OCI-M1 (cell line): Measurements from ENCODE around the gene MAP3K21.

Experiments used
- DNase-seq: peaks from one replicate; lab custom pipeline; 2025; lab: John Stamatoyannopoulos, UW

The MAP3K21 gene

GRCh38 chr1:233327651-233328141, at the start of gene MAP3K21:
TSS of gene MAP3K21 (plus strand) at chr1:233327724. CDS start at chr1:233328029, 305 bp downstream.
- DNase-seq: no peak

DNA sequence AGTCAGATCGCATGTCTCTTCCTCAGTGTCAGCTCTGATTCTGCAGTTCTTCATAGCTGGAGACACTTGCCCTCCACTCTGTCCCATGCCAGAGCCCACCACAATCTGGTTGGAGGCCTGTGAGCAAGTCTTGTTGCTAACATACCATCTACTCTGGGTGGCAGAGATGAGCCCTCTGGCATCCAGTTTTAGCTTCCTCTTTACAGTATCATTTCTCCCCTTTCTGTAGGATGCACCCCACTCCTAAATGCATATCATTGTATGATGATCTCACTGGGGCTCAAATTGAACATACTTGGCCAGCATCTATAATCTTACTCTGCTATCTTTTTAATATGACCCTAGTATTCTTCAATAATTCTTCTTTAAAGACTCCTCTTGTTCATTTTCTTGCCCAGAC, 48.9 kb upstream of the MAP3K21 start:
- no peak for DNase-seq

DNA sequence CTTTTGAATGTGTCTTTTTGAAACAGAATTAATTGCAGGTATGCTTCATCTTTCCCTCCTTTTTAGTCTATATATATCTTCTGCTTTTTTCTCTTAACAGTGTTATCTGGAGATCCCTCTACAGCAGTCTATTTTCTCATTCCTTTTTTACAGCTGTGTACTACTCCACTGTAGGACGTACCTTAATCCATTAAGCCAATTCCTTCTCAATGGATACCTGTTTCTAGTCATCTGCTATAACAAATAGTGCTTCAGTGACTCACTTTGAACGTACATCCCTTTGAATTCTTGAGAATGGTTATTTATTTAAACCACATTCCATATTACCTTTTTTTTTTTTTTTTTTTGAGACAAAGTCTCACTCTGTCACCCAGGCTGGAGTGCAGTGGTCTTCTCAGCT, 47.6 kb upstream of the MAP3K21 start:
- no peak for DNase-seq

- no peak for DNase-seq
Measured at GRCh38 chr1:233281711-233282581, 45.6 kb upstream of the MAP3K21 start.

- no peak for DNase-seq
Measured at GRCh38 chr1:233282582-233282886, 45.0 kb upstream of the MAP3K21 start.

DNA sequence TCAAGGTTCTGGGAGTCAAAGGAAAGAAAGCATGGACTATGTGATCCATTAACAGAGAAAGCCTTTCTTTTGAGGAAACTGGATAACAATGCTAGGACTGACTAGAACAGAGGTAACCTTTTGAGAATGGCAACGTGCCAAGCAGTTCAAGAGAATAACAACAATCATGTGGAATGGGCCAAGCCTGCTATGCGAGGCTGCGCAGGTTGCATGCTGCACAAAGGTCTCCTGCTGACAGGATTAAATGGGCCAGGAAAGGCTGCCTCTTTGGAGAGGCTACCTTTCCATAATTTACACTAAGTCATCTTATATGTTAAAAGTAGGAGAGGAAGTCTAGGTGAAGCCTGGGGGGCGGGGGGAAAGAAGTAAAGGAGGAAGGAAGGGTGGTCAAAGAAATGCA, 37.8 kb upstream of the MAP3K21 start:
- no peak for DNase-seq

GRCh38 chr1:233290396-233291034, 37.0 kb upstream of the MAP3K21 start:
- no peak for DNase-seq

- no peak for DNase-seq
Measured at GRCh38 chr1:233293556-233294446, 33.7 kb upstream of the MAP3K21 start.

- no peak for DNase-seq
Measured at GRCh38 chr1:233294913-233295236, 32.6 kb upstream of the MAP3K21 start.

DNA sequence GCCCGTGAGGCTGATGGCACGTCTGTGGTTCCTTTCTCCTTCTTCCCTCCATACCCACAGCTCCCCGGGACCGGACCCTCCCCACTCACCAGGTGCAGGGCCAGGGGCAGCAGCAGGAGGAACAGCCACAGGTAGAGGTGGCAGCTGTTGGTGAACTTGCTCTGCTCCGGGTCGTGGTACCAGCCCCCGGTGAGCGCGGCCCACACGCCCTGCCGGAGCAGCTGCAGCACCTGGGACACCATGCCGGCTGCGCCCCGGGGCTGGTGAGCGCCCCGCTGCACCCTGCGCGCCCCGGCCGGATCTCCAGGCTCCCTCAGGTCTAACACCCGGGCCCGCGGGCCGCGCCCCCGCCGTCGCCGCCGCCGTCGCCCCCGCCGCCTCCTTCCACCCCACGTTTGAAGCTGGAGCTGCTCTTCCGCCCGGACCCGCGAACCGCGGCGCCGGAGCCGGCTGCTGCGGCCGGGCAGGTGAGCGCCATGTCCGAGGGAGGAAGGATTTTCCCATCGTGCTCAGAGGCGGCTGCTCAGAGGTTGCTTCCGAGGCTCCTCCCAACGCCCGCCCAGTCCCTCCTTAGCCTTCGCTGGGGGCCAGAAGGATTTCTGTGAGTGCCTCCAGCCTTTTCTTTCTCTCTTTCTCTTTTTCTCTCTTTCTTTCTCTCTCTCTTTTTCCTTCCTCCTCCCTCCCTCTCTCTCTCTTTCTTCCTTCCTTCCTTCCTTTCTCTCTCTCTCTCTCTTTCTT, 32.1 kb upstream of the MAP3K21 start, which contains the start of gene PCNX2:
Gene PCNX2 (minus strand): TSS at position 489 of the 738 bp plus-strand sequence. CDS start 247 bp downstream, at position 242.
- no peak for DNase-seq

- DNase-seq: no peak
Measured at GRCh38 chr1:233295975-233296322, 31.6 kb upstream of the MAP3K21 start.

DNA sequence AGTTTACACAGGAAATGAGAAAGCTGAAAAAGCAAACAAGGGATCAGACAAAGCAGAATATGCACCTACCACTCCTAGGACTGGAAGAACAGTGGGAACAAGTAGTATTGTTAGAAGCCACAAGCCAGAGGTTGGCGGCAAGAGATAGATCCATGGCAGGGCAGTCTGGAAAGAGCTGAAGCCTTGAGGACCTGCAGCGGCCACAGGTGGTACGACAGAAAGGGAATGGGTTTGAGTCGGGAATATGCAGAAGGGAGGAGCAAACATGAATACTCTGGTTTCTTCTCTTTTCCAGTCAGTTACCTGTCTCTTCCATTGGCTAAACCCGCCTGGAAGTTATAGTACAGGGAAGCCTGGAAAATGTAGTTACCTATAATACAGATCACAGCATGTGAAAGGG, 28.1 kb upstream of the MAP3K21 start:
- no peak for DNase-seq

DNA sequence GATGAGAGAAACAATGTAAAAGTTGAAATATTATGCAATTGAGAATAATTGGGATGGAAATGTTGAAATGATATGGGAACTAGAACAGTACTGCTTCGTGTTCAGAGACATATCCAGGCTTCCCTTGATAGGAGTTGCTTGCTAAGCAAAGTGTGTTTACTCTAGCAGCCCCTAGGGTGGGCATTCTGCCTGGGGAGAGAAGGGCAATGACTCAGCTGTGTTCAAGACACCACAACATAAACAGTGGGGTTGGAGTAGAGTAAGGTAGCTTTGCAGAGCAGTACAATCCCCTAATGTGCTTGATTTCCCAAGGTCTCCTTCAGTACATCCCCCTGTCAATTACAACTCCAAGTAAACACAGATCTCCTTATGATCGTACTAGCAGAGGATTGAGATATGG, 27.2 kb upstream of the MAP3K21 start:
- no peak for DNase-seq

- peak; percentile 73 for DNase-seq
Measured at GRCh38 chr1:233304489-233305102, 22.9 kb upstream of the MAP3K21 start.

DNA sequence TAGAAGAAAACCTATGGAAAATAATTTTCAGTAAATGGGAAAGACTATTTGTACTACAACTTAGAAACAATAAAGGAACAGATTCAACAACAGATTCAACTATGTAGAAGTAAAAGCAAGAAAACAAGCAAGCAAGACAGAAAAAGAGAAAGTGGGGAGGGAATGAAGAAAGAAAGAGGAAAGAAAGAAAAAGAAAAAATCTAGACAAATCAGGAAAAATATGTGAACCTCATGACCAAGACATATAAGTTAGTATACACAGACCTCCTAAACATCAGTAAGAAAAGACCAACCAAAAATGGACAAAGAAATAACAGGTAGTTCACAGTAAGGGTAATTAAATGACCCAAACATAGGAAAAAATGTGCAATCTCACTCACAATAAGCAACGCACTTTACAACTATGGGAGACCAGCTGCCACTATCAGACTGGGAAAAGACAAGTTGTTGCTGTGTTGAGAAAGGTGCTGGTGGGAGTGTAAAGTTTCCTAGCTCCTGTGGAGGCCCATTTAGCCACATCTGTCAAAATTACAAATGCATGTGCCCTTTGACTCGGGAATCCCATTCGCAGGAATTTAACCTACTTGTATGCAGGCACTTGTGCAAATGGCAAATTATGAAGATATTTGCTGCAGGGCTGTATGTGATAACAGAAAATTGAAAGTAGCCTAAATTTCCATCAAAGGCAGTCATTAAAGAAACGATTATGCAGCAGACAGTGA, 13.9 kb upstream of the MAP3K21 start:
- no peak for DNase-seq

DNA sequence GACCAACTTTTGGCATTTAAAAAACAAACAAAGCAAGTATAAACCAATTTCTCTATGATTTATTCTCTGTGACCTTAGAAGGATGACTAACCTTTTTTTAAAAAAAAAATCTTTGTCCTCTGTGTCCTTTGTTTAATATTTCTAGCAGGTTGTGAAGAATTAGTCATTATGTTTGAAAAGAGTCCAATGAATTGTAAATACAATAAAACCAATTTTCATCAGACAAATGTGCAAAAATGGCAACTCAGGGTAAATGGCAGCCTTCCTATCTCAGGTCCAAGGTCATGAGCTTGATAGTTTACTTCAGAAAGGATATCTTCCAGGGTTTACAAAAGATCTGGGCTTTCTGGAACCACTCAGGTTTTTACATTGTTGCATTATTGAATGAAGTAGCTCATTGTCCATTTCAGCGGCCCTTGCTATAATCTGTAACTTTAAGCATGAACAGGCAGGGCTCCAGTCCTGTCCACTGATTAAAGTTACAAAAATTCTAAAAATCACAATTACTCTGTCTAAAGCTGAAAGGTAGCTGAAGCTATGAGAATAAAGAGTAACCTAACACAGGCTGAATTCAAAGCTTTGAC, 11.7 kb upstream of the MAP3K21 start:
- DNase-seq: no peak

DNA sequence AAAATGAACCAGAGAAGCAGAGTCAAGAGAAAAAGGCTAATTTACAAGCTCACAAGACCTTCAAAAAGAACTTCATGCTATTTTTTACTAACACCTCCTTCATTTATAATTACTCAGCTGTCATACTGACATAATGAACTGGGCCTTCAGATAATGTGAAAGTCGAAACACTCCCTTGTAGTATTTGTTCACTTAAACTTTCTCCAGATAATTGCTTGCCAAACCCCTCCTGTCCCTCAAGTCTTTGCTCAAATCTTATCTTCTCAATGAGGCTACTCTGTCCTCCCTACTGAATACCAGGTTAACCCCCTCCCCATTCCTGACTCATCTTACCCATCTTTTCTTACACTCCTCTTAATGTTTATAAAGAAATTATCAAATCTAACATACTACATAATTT, 11.1 kb upstream of the MAP3K21 start:
- no peak for DNase-seq

GRCh38 chr1:233319272-233319671, 8.3 kb upstream of the MAP3K21 start:
- DNase-seq: no peak

DNA sequence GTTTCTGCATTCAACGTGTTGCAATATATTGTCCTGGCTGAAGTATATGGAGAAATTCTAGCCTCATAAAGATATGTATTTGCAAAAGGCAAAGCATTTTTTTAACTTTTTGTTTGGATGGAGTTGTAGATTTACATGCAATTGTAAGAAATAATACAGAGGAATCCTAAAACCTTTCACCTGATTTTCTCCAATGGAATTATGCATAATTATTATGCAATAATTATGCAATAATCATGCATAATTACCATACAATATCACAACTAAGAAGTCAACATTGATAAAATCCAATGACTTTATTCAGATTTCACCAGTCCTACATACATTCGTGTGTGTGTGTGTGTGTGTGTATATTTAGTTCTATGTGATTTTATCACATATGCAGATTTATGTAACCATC, 7.5 kb upstream of the MAP3K21 start:
- DNase-seq: no peak

- DNase-seq: no peak
Measured at GRCh38 chr1:233323718-233324117, 3.8 kb upstream of the MAP3K21 start.
